ENCODE data around the gene SLC10A1.
"Not testable (repeated sequence)": the region's sequence is repeated elsewhere in the genome, so short reads cannot be mapped to it uniquely, and the experiment has no call there.

SLC10A1 gene

GRCh38 chr14:69796797-69797500, at the start of gene SLC10A1:
Gene SLC10A1, minus strand, starts transcription at chr14:69797241. Its CDS starts 86 bp downstream, at chr14:69797155.
- DNase-seq = no peak

- no peak for DNase-seq
These were observed 48.7 kb upstream of the SLC10A1 start for GRCh38 chr14:69845787-69846186.

- no peak for DNase-seq
These were observed 48.1 kb upstream of the SLC10A1 start for GRCh38 chr14:69845050-69845581.

- DNase-seq = no peak
These were observed 47.1 kb upstream of the SLC10A1 start for GRCh38 chr14:69844171-69844570.

- no peak for DNase-seq
These were observed 45.8 kb upstream of the SLC10A1 start for GRCh38 chr14:69842686-69843420.

GRCh38 chr14:69841656-69842055, 44.6 kb upstream of the SLC10A1 start:
- DNase-seq = no peak

GRCh38 chr14:69839661-69840060, 42.6 kb upstream of the SLC10A1 start:
- DNase-seq = no peak

GRCh38 chr14:69838881-69839416, 41.9 kb upstream of the SLC10A1 start:
- DNase-seq = no peak

GRCh38 chr14:69828879-69829278, 31.8 kb upstream of the SLC10A1 start:
- DNase-seq = no peak

GRCh38 chr14:69828354-69828753, 31.3 kb upstream of the SLC10A1 start:
- no peak for DNase-seq

GRCh38 chr14:69827560-69827959, 30.5 kb upstream of the SLC10A1 start:
- no peak for DNase-seq

- no peak for DNase-seq
These were observed 25.4 kb upstream of the SLC10A1 start for GRCh38 chr14:69822456-69822855.

- DNase-seq = no peak
These were observed 23.9 kb upstream of the SLC10A1 start for GRCh38 chr14:69820991-69821390.

- DNase-seq = no peak
These were observed 22.6 kb upstream of the SLC10A1 start for GRCh38 chr14:69819607-69820006.

GRCh38 chr14:69818758-69819191, 21.7 kb upstream of the SLC10A1 start:
- no peak for DNase-seq

- no peak for DNase-seq
These were observed 19.2 kb upstream of the SLC10A1 start for GRCh38 chr14:69816216-69816615.

- no peak for DNase-seq
These were observed 18.5 kb upstream of the SLC10A1 start for GRCh38 chr14:69815556-69815955.

GRCh38 chr14:69814397-69814796, 17.4 kb upstream of the SLC10A1 start:
- DNase-seq = no peak

GRCh38 chr14:69813346-69813745, 16.3 kb upstream of the SLC10A1 start:
- DNase-seq = not testable (repeated sequence)

GRCh38 chr14:69812711-69813110, 15.7 kb upstream of the SLC10A1 start:
- no peak for DNase-seq

GRCh38 chr14:69811868-69812252, 14.8 kb upstream of the SLC10A1 start:
- DNase-seq = no peak

- DNase-seq = no peak
These were observed 14.3 kb upstream of the SLC10A1 start for GRCh38 chr14:69811227-69811867.

All from cortex of kidney (tissue), 1 donor.